Stimulated activated naive CD8-positive, alpha-beta T cell treated with anti-CD3 and anti-CD28 coated beads, Interleukin-15, Interleukin-2, amounts not matched to agents 100 ng/mL and 50 ng/mL, for 24 hours (primary cell): ENCODE results near the gene FAM177A1.
"Not testable (repeated sequence)": the region's sequence is repeated elsewhere in the genome, so short reads cannot be mapped to it uniquely, and the experiment has no call there.

Experiments
- H3K27ac Mint-ChIP-seq: one replicate; pipeline ENCODE4 v1.8.0; 2021; ENCODE audit warnings: mild to moderate bottlenecking, mixed read lengths
- H3K27me3 Mint-ChIP-seq: one replicate; pipeline ENCODE4 v1.8.0; 2021; ENCODE audit warnings: mixed read lengths
- H3K36me3 Mint-ChIP-seq: one replicate; pipeline ENCODE4 v1.8.0; 2021; ENCODE audit warnings: low read depth, mixed read lengths
- H3K4me1 Mint-ChIP-seq: one replicate; pipeline ENCODE4 v1.8.0; 2021; ENCODE audit warnings: low read depth, mixed read lengths
- H3K4me3 Mint-ChIP-seq: one replicate; pipeline ENCODE4 v1.8.0; 2021; ENCODE audit warnings: mild to moderate bottlenecking, mixed read lengths
- H3K9me3 Mint-ChIP-seq: one replicate; pipeline ENCODE4 v1.8.0; 2021; ENCODE audit warnings: mixed read lengths

Gene FAM177A1

DNA sequence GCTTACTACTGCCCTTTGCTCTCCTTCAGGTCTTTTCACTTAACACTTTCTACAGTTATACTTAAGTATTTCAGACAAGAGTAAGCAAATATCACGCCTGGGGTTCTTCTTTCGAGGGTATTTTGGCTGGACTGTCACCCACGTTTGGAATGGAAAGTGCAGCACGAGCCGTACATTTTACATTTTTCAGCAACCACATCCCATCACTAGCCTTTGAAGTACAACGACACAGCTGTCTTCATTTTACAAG is 349 bp upstream of the FAM177A1 start:
- Mint-ChIP-seq H3K27ac (peak overlapping the region; percentile 98), H3K4me3 (peak overlapping the region; percentile 99), H3K36me3 (peaks cover 24% of the 10 kb centered on the region), H3K27me3 (no peaks in the 10 kb centered on the region), H3K4me1 (peaks cover 27% of the 10 kb centered on the region), H3K9me3 (no peaks in the 10 kb centered on the region)

DNA sequence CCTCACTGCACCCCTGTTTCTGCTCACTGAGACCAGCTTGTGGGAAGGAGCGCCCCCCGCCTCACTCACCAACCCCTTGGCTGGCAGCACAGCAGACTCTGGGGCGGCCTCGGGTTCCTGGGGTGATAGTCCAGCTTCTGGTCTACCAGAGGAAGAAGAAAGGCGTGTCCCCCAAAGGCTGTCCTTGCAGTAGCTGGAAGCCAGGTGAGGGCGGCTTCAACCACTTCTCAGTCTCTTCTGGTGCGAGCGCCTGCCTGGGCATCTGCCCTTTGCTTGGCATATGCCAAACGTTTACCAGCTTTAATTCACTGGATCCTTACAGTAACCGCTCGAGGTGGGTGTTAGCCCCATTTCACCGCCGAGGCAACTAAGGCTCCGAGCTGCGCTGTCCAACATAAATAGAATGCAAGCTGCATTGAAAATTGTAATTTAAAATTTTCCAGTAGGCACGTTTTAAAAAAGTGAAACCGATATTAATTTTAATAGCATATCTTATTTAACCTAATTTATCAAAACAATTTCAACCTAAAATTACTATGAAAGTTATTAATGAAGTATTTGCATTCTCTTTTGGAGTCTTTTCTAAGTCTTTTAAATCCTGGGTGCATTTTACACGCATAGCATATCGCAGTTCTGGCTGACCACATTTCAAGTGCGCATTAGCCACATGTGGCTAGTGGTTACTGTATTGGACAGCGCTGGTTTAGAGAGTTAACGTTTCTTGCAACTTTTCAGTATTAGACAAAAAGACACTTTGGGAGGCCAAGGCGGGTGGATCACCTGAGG is 872 bp downstream of the FAM177A1 start:
- Mint-ChIP-seq H3K4me3 (peak overlapping the region; percentile 93), H3K9me3 (no peaks in the 10 kb centered on the region), H3K4me1 (peaks cover 27% of the 10 kb centered on the region), H3K27ac (peak overlapping the region; percentile 92), H3K36me3 (peaks cover 34% of the 10 kb centered on the region), H3K27me3 (no peaks in the 10 kb centered on the region)

DNA sequence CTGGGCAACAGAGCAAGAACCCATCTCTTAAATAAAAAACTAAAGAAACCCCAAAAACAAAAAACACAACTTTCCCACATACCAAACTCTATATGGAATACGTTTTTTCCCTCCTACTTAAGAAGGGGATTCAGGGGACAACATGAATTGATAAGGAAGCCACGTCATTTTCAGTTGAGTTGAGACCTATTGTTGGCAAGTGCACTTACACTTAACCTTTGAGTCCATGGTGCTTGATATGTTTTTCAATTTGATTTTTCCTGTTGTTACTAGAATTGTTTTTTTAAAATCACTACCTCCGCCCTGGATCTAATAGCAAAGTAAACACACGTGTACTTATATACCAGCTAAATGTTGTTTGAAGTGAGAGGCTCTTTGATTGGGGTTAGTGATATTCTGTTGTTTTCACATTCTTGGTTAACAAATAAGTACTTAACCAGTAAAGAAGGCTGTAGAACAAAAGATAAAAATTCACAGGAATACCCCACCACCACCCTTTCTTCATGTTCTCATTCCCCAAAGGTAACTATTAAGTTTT is 2.0 kb downstream of the FAM177A1 start:
- Mint-ChIP-seq H3K27me3 (no peaks in the 10 kb centered on the region), H3K4me3 (peak overlapping the region; percentile 93), H3K9me3 (no peaks in the 10 kb centered on the region), H3K27ac (no peak overlapping the region), H3K36me3 (peaks cover 35% of the 10 kb centered on the region), H3K4me1 (peaks cover 27% of the 10 kb centered on the region)

DNA sequence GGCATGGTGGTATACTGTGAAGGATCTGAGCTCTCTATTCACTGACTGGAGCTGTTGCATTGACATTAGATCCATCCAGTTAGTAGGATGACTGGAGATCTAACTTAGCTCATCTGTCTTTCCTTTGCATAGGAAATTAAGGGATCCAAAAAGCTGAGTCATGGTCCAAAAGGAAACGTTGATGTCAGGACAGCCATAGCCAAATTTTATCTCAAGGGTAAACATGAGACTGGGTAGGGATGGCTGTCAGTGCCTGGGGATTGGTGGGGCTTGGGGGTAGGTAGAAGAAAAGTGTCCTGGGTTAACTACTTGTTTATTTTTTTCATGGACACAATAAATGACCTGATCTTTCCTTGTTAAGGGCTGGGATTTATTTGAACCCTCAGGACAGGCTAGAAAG is 4.6 kb downstream of the FAM177A1 start:
- Mint-ChIP-seq H3K36me3 (peaks cover 42% of the 10 kb centered on the region), H3K4me3 (no peak overlapping the region), H3K27me3 (no peaks in the 10 kb centered on the region), H3K27ac (no peak overlapping the region), H3K9me3 (no peaks in the 10 kb centered on the region), H3K4me1 (peaks cover 18% of the 10 kb centered on the region)

DNA sequence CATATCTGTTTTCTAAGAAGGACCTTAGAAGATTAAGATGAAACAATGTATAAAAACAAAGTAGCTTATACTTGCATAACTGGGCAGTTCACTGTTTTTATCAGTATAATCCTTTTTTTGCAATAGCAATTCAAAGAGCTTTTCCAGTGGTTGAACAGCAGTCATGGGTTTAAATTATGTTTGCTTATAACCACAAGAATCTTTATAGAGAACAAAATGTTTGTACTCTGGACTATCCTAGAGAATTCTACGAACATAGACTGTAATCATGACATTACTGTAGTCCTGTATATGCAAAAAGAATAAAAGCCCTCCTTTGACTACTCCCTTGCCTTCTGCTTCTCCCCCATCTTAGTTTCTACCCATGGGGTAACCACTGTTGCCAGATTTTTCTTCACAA is 5.7 kb downstream of the FAM177A1 start:
- H3K36me3 Mint-ChIP-seq = peaks cover 49% of the 10 kb centered on the region
- no peak overlapping the region for H3K27ac Mint-ChIP-seq
- H3K4me1 Mint-ChIP-seq = peaks cover 15% of the 10 kb centered on the region
- no peaks in the 10 kb centered on the region for H3K9me3 Mint-ChIP-seq
- no peaks in the 10 kb centered on the region for H3K27me3 Mint-ChIP-seq
- H3K4me3 Mint-ChIP-seq = no peak overlapping the region

DNA sequence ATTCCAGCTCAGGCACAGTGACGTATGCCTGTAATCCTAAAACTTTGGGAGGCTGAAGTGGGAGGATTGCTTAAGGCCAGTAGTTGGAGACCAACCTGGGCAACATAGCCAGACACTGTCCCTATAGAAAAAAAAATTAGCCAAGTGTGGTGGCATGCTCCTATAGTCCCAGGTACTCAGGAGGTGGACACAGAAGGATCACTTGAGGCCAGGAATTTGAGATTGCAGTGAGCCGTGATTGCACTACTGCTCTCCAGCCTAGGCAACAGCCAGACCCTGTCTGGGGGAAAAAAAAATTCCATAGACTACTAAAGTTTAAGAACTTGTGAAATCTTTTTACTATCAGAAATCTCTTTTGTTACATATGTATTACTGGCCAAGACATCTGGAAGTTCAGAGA is 6.6 kb downstream of the FAM177A1 start:
- no peak overlapping the region for H3K27ac Mint-ChIP-seq
- no peaks in the 10 kb centered on the region for H3K27me3 Mint-ChIP-seq
- H3K9me3 Mint-ChIP-seq = no peaks in the 10 kb centered on the region
- H3K4me1 Mint-ChIP-seq = peaks cover 10% of the 10 kb centered on the region
- no peak overlapping the region for H3K4me3 Mint-ChIP-seq
- H3K36me3 Mint-ChIP-seq = peaks cover 52% of the 10 kb centered on the region

DNA sequence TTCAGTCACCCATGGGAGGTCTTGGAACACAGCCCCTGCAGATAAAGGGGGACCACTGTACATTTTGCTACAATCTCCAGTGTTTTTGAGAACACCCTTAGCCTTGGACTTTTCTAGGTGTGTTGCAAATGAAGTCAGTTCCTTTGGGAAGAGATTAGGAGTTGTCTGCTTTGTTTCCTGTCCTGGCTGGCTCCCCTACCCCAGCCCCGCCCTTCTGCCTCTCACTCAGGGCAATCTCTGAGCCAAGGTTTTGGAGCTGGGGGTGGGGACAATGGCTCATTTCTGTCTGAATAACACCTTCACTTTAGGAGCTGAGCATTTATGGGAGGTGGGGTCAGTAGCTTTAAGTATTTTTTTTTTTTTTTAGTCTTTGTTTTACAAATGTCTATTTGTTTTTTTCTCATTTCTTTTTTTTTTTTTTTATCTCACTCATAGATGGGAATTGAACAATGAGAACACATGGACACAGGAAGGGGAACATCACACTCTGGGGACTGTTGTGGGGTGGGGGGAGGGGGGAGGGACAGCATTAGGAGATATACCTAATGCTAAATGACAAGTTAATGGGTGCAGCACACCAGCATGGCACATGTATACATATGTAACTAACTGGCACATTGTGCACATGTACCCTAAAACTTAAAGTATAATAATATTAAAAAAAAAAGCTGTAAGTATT is 15.2 kb downstream of the FAM177A1 start:
- H3K9me3 Mint-ChIP-seq, H3K27me3 Mint-ChIP-seq, H3K27ac Mint-ChIP-seq, H3K4me3 Mint-ChIP-seq, H3K4me1 Mint-ChIP-seq: not testable (repeated sequence)
- peaks cover 35% of the 10 kb centered on the region for H3K36me3 Mint-ChIP-seq

DNA sequence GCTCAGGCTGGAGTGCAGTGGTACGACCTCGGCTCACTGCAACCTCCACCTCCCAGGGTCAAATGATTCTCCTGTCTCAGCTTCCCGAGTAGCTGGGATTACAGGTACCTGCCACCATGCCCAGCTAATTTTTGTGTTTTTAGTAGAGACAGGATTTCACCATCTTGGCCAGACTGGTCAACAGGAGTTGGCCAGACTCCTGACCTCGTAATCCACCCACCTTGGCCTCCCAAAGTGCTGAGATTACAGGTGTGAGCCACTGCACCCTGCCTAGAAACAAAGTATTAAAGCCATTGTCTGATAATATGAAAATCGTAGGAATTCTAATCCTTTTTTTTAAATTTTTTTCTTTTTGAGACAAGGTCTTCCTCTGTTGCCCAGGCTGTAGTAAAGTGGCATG is 19.7 kb downstream of the FAM177A1 start:
- not testable (repeated sequence) for H3K4me1 Mint-ChIP-seq, H3K4me3 Mint-ChIP-seq, H3K9me3 Mint-ChIP-seq, H3K27ac Mint-ChIP-seq, H3K27me3 Mint-ChIP-seq
- peaks cover 38% of the 10 kb centered on the region for H3K36me3 Mint-ChIP-seq

DNA sequence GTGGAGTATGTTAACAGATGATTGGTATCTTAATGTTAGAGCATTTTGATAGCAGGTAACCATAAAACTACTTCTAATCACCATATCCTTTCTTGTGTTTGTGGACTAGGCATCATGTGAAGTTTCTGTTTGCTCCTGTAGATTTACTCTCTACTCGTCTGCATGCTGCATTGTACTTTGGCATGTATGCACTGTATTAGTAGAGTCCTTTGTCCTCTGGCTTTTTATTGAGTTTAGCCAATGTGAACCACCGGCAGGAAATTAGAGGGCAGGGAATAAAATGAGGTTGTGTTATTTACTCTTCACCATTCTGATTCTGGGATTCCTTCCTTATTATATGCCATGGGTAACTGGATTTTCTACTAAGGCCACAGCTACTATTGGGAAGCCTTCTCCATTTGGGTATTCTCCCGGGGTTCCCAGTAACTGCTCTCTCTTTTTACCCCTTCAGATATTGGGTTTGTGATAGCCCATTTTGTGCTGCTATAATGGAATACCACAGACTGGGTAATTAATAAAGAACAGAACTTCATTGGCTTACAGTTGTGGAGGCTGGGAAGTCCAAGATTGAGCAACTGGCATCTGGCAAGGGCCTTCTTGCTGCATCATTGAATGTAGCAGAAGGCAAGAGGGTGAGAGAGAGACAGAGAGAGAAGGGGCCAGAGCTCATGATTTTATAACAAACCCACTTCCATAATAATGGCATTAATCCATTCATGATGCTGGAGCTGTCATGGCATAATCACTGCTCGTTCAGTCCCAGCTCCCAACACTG is 22.4 kb downstream of the FAM177A1 start:
- H3K4me1 Mint-ChIP-seq = no peaks in the 10 kb centered on the region
- no peaks in the 10 kb centered on the region for H3K27me3 Mint-ChIP-seq
- H3K4me3 Mint-ChIP-seq = no peak overlapping the region
- H3K36me3 Mint-ChIP-seq = peaks cover 32% of the 10 kb centered on the region
- no peaks in the 10 kb centered on the region for H3K9me3 Mint-ChIP-seq
- no peak overlapping the region for H3K27ac Mint-ChIP-seq

DNA sequence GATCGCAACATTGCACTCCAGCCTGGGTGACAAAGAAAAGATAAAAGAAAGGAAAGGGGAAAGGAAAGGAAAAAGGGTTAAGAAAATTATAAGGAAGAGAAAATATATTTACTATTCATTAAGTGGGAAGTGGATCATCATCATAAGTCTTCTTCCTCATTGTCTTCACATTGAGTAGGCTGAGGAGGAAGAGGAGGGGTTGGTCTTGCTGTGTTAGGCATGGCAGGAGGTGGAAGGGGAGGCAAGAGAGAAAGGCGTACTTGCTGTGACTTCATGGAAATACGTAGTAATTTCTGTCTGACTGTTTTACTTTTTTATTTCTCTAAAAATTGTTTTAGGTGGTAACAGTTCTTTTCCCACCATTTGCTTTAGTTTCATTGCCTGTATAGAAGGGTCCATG is 26.2 kb downstream of the FAM177A1 start:
- H3K36me3 Mint-ChIP-seq = peaks cover 36% of the 10 kb centered on the region
- no peak overlapping the region for H3K27ac Mint-ChIP-seq
- no peaks in the 10 kb centered on the region for H3K9me3 Mint-ChIP-seq

DNA sequence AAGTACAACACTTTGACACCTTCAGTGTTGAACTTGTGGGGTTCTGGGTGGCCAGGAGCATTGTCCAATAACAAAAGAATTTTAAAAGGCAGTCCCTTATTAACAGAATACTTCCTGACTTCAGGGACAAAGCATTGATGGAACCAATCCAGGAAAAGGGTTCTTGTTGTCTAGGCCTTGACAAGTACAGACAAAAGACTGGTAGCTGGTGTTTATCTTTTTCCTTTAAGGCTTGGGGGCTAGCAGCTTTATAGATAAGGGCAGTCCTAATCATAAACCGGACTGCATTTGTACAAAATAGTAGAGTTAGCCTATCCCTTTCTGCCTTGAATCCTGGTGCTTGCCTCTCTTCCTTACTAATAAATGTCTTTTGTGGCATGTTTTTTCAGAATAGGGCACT is 27.4 kb downstream of the FAM177A1 start:
- H3K9me3 Mint-ChIP-seq = no peaks in the 10 kb centered on the region
- no peaks in the 10 kb centered on the region for H3K27me3 Mint-ChIP-seq
- H3K27ac Mint-ChIP-seq = no peak overlapping the region
- H3K4me1 Mint-ChIP-seq = no peaks in the 10 kb centered on the region
- peaks cover 26% of the 10 kb centered on the region for H3K36me3 Mint-ChIP-seq
- H3K4me3 Mint-ChIP-seq = no peak overlapping the region

More for the DNA sequence above, 26.2 kb downstream of the FAM177A1 start:
- H3K4me1 Mint-ChIP-seq = no peaks in the 10 kb centered on the region
- no peak overlapping the region for H3K4me3 Mint-ChIP-seq
- H3K27me3 Mint-ChIP-seq = no peaks in the 10 kb centered on the region

DNA sequence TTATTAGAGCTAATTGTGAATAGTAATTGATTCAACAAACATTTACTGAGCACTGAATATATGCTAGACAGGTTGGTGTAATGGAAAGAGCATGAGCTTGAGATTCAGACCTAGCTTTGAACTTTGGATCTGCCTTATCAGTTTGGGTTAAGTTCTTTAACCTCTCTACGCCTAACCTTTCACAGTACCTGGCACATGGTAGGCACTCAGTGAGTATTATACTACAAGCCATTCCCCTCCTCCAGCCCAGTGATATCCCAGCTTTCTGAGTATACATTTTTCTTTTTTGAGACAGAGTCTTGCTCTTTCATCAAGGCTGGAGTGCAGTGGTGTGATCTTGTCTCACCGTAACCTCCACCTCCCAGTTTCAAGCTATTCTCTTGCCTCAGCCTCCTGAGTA is 32.0 kb downstream of the FAM177A1 start:
- Mint-ChIP-seq H3K36me3 (peaks cover 24% of the 10 kb centered on the region), H3K4me3 (no peak overlapping the region), H3K27ac (no peak overlapping the region), H3K27me3 (no peaks in the 10 kb centered on the region), H3K9me3 (no peaks in the 10 kb centered on the region), H3K4me1 (no peaks in the 10 kb centered on the region)

DNA sequence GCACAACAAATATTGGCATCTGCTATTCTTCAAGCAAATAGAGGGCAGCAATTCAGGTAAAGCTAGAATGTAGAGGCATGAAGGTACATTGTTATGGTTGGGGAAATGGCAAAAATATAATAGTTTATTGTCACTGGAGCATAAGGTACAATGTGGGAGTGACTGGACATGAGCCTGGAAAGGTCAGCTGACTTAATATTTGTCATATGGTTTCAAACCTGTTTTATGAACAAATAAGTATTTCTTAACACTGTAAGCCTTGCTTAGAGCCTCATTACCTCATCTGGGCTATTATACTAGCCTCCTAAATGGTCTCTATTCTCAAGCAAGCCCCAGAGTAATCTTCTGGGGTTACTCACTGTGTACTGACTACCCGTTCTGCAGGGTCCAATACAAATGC is 33.7 kb downstream of the FAM177A1 start:
- no peaks in the 10 kb centered on the region for H3K4me1 Mint-ChIP-seq
- H3K36me3 Mint-ChIP-seq = peaks cover 28% of the 10 kb centered on the region
- no peak overlapping the region for H3K27ac Mint-ChIP-seq
- no peaks in the 10 kb centered on the region for H3K27me3 Mint-ChIP-seq
- H3K4me3 Mint-ChIP-seq = no peak overlapping the region
- no peaks in the 10 kb centered on the region for H3K9me3 Mint-ChIP-seq

DNA sequence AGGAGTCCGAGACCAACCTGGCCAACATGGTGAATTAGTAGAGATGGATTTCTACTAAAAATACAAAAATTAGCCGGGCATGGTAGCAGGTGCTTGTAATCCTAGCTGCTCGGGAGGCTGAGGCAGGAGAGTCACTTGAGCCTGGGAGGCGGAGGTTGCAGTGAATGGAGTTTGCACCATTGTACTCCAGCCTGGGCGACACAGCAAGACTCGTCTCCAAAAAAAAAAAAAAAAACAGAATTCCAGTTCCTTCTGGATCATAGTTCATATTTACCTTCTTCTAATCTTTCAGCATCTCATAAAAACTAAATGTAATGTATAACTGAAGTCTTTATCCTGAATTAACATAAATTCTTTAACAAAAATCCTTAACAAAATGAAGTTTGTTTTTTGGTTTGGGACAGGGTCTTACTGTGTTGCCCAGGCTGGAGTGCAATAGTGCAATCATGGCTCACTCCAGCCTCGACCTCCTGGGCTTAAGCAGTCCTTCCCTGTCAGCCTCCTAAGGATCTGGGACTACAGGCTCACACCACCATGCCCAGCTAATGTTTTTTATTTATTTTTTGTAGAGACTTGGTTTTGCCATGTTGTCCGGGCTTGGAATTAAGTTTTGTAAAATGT is 37.6 kb downstream of the FAM177A1 start:
- no peaks in the 10 kb centered on the region for H3K27me3 Mint-ChIP-seq
- no peak overlapping the region for H3K4me3 Mint-ChIP-seq
- H3K4me1 Mint-ChIP-seq = no peaks in the 10 kb centered on the region
- H3K36me3 Mint-ChIP-seq = peaks cover 38% of the 10 kb centered on the region
- peak overlapping the region; percentile 5 for H3K27ac Mint-ChIP-seq
- H3K9me3 Mint-ChIP-seq = no peaks in the 10 kb centered on the region

DNA sequence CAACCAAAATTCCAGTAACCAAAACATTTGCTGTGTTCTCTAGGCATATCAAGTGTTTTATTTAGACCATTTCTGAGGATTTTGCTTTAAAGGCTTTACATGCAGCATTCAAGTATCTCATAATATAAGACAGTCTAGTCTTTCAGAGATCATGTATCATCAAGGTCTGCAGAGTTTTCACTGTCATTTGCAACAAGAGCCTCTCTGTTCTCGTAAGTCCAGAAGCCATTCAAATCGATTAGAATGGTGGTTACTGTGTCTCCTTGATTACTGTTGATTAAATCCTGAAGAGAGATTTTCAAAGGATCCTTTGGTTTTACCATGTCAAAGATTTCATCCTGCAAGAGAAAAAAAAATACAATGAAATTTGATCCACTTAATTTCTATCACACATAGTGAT is 39.4 kb downstream of the FAM177A1 start:
- Mint-ChIP-seq H3K27ac (no peak overlapping the region), H3K27me3 (no peaks in the 10 kb centered on the region), H3K4me3 (no peak overlapping the region), H3K36me3 (peaks cover 31% of the 10 kb centered on the region), H3K9me3 (no peaks in the 10 kb centered on the region), H3K4me1 (no peaks in the 10 kb centered on the region)
